Activated T-cell treated with anti-CD3 and anti-CD28 coated beads, Interleukin-2, amount 50 U/mL, for 72 hours (primary cell): Measurements from ENCODE around the gene SRRM3. TPM values are rescaled to one million over a fixed set of nuclear protein-coding genes. Genes with fewer than 3 reads are reported as not detected.

Experiments
- ATAC-seq, 2 donors: fragments of 150-1000 bp; cut with Tn5 transposase; replicated peaks in 1 of 2; 2 replicates each; pipeline ENCODE4 v1.10.0; 2021; ENCODE audit warnings: moderate library complexity in 2 of 2, mild to moderate bottlenecking in 1 of 2
- DNase-seq, 2 donors: peaks; one replicate each; pipeline ENCODE4 v3.0.0; 2021 to 2022; ENCODE audit warnings: mixed read lengths in 1 of 2
- H3K27ac Mint-ChIP-seq: one replicate; pipeline ENCODE4 v1.8.0; 2022; ENCODE audit warnings: mild to moderate bottlenecking, moderate library complexity, mixed read lengths
- H3K27me3 Mint-ChIP-seq: one replicate; pipeline ENCODE4 v1.8.0; 2022; ENCODE audit warnings: low read depth, mixed read lengths
- H3K36me3 Mint-ChIP-seq, 2 donors: one replicate each; pipeline ENCODE4 v1.8.0; 2022; ENCODE audit warnings: mixed read lengths in 2 of 2, mild to moderate bottlenecking in 1 of 2; ENCODE audit not compliant: insufficient read depth in 2 of 2
- H3K4me1 Mint-ChIP-seq: one replicate; pipeline ENCODE4 v1.8.0; 2022; ENCODE audit warnings: low read depth, mixed read lengths
- H3K4me3 Mint-ChIP-seq, 2 donors: one replicate each; pipeline ENCODE4 v1.8.0; 2022; ENCODE audit warnings: mild to moderate bottlenecking in 2 of 2, mixed read lengths in 2 of 2, moderate library complexity in 2 of 2
- H3K9me3 Mint-ChIP-seq, 2 donors: one replicate each; pipeline ENCODE4 v1.8.0; 2022; ENCODE audit warnings: mixed read lengths in 2 of 2
- total RNA-seq, 2 donors: library from RNA; stranded (reverse); gene quantifications; one replicate each; pipeline ENCODE4 v1.2.3, GENCODE V29; 2022

Gene SRRM3
- total RNA-seq, 2 donors from 2014 or later = 0.12 TPM; not detected in 1

DNA sequence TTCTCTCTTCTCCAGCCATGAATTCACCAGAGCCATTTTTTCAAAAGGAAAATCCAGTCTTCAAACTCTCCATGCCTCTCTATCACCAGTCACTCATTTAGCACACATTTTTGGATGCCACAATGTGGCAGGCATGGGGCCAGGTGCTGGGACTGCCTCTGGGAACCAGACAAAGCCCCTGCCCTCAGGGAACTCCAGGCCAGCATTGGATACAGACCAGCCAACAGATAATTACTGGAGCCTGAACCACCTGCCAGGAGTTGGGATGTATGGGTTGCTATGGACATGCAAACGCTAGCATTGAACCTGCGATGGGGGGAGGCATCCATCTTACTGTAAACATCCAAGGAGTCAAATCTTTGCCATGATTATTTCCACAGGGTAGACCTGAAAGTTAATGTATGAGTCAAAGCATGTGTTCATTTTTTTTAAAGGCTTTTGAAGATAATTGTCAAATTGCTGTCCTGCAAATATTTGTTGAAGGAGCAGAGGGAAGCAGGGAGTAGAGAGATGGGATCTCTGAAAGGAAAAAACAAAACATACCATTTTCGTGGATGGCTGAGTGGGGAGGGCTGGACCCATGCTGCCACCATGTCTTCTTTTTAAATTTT is 43.2 kb downstream of the SRRM3 start:
- no peaks in the 10 kb centered on the region for H3K4me1 Mint-ChIP-seq
- H3K27ac Mint-ChIP-seq = no peak overlapping the region
- no peaks in the 10 kb centered on the region for H3K9me3 Mint-ChIP-seq
- no peaks in the 10 kb centered on the region for H3K36me3 Mint-ChIP-seq
- ATAC-seq (no peak), DNase-seq (no peak)
- H3K27me3 Mint-ChIP-seq = no peaks in the 10 kb centered on the region
- no peak overlapping the region for H3K4me3 Mint-ChIP-seq

DNA sequence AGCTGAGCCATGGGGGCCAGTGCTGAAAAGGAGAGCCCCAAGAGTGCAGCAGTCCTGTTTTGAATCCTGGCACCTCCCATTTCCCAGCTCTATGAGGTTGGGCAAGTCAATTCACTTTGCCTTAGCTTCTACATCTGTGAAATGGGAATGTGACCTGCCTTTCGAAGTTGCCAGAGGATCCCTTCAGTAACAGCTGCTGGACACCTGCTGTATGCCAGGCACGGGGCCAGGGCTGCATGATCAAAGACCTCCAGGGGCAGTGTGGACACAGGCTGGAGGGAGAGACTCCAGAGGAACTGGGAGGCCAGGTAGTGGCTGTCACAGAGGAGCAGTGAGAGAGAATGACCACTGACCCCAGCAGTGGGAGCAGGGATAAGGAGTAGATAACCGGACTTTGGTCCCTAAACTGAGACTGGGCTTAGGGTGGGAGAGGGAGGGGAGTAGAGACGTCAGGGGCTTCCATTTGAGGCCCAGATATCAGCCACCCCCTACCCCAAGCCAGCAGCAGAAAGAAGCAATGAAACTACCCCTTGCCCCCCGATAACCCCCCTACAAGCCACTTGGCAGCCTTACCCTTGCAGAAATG is 45.2 kb downstream of the SRRM3 start:
- H3K36me3 Mint-ChIP-seq = no peaks in the 10 kb centered on the region
- no peak for DNase-seq
- no peak overlapping the region for H3K4me3 Mint-ChIP-seq
- H3K9me3 Mint-ChIP-seq = no peaks in the 10 kb centered on the region
- H3K27ac Mint-ChIP-seq = no peak overlapping the region
- no peak for ATAC-seq
- H3K27me3 Mint-ChIP-seq = no peaks in the 10 kb centered on the region
- H3K4me1 Mint-ChIP-seq = no peaks in the 10 kb centered on the region

DNA sequence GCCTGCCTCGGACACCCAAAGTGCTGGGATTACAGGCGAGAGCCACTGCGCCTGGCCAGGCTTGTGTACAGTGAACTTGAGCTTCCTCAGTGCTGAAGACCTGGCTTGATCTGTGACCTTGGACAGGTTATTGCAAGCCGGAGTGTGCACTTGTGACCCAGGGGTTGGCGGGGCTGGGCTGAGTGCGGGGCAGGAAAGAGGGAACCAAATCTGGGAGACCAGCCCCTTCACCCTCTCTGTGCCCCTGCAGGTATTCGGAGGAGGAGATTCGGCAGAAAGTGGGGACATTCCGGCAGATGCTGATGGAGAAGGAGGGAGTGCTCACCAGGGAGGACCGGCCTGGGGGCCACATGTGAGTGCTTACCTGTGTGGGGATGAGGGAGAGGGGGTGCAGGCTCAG is 46.2 kb downstream of the SRRM3 start:
- DNase-seq (no peak), ATAC-seq (no peak)
- Mint-ChIP-seq H3K36me3 (no peaks in the 10 kb centered on the region), H3K27me3 (no peaks in the 10 kb centered on the region), H3K27ac (no peak overlapping the region), H3K4me3 (no peak overlapping the region), H3K4me1 (no peaks in the 10 kb centered on the region), H3K9me3 (no peaks in the 10 kb centered on the region)

DNA sequence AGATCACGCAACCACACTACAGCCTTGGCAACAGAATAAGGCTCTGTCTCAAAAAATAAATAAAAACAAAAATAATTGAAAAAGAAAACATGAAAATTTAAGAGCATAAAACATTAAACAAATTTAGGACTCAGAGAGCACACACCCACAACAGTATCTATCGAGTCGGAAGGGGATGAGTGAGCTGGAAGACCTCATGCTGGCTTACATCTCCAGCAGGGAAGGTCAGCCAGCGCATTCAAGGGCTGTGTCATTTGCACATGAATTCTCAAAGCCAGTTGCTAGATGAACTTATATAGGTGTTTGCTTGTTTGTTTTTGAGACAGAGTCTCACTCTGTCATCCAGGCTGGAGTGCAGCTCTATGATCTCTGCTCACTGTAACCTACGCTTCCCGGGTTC is 50.3 kb downstream of the SRRM3 start:
- Mint-ChIP-seq H3K27me3 (no peaks in the 10 kb centered on the region), H3K4me1 (no peaks in the 10 kb centered on the region), H3K27ac (no peak overlapping the region), H3K9me3 (no peaks in the 10 kb centered on the region), H3K36me3 (no peaks in the 10 kb centered on the region), H3K4me3 (no peak overlapping the region)
- DNase-seq = no peak
- no peak for ATAC-seq

DNA sequence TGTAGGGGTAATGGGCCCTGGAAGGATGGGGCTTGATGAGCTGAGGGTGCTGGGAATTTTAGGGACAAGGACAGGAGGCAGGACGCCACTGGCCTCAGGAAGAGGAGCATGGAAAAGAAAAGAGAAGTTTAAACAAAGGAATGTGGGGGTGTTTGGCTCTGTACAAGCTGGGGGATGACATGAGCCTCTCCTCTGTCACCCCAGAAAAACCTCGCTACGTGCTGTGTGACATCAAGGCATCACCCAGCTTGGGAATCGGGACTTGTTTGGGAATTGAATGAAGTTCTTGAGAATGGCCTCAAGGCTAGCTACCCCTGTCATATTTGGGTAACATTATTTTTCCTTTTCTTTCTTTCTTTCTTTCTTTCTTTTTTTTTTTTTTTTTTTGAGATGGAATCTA is 53.1 kb downstream of the SRRM3 start:
- Mint-ChIP-seq H3K36me3 (no peaks in the 10 kb centered on the region), H3K4me3 (no peak overlapping the region), H3K9me3 (no peaks in the 10 kb centered on the region), H3K4me1 (no peaks in the 10 kb centered on the region), H3K27me3 (peaks cover 17% of the 10 kb centered on the region), H3K27ac (no peak overlapping the region)
- ATAC-seq (no peak), DNase-seq (no peak)

DNA sequence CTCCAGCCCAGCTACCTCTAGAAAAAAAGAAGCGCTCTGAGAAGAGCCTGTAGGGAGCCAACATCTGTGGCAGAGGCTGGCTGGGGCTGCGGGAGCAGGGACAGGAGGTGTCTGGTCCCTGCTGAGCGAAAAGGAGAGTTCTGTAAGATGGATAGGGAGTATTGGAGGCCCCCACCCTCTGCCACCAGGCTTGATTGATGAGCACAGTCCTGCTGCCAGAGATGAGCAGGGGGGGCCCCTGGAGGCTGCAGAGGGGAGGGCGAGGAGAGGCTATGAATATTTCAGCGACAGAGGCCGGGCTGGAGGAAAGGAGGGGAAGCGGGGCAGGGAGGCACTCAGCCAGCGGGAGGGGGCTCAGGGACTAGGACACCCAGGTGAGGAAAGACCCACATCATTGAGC is 56.3 kb downstream of the SRRM3 start:
- H3K36me3 Mint-ChIP-seq = no peaks in the 10 kb centered on the region
- DNase-seq (no peak), ATAC-seq (no peak)
- no peak overlapping the region for H3K4me3 Mint-ChIP-seq
- H3K4me1 Mint-ChIP-seq = no peaks in the 10 kb centered on the region
- H3K27me3 Mint-ChIP-seq = peaks cover 17% of the 10 kb centered on the region
- H3K27ac Mint-ChIP-seq = no peak overlapping the region
- H3K9me3 Mint-ChIP-seq = no peaks in the 10 kb centered on the region

DNA sequence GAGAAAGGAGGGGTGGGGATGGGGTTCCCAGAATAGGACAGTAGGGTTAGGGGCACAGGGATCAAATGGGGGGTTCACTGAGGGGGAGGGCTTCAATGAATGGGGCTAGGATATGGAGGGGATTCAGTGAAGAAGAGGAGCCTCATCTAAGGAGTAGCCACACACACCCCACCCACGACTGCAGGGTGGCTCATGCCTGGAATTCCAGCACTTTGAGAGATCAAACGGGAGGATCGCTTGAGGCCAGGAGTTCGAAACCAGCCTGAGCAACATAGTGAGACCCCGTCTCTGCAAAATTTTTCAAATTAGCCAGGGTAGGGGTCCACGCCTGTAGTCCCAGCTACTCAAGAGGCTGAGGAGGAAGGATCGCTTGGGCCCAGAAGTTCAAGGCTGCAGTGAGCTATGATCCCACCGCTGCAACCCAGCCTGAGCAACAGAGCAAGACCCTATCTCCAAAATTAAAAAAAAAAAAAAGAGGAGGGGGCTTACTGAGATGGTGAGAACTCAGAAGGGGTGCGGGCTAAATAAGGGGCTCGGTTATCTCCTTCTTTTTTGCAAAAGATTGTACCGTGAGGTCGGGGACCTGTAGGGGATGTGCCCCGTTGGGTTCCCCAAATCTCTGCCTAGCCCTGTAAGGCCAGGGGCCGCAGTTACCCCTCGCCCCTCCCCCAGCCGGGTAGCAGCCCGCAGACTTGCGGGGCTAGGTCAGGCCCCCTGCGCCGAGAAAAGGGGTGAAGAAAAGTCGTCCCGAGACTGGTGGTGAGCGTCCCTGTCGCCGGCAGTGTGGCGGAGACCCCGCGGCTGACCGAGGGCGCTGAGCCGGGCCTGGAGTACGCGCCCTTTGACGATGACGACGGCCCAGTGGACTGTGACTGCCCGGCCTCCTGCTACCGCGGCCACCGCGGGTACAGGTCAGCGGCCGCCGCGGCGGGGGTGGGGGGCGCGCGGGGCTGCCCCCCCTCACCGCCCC is 57.7 kb downstream of the SRRM3 start:
- Mint-ChIP-seq H3K27me3 (peaks cover 17% of the 10 kb centered on the region), H3K4me3 (peak overlapping the region in 1 of 2 donors; percentile 55)

DNA sequence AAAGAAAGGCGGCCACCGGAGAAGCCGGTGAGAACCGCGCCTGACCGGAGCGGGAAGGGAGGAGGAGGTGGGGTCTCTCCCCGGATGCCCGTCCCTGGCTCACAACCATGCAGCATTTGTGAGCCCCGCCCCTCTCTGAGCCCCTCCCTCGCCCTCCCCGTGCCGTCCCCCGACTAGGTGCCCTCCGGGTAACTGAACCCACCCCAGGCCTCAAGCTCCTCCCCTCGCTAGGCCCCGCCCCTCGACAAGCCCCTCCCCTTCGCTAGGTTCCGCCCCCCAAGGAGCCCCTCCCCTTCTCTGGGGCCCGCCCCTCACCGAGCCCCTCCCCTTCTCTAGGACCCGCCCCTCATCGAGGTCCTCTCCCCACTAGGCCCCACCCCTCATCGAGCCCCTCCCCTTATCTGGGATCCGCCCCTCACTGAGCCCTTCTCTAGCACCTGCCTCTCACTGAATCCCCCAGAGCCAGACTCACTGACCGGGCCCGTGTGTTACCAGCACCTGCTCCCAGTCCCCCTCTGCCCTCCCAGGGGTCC is 58.5 kb downstream of the SRRM3 start:
- Mint-ChIP-seq H3K36me3 (no peaks in the 10 kb centered on the region), H3K27me3 (peaks cover 17% of the 10 kb centered on the region), H3K27ac (no peak overlapping the region), H3K4me1 (no peaks in the 10 kb centered on the region), H3K4me3 (peak overlapping the region in 1 of 2 donors; percentile 43), H3K9me3 (no peaks in the 10 kb centered on the region)
- ATAC-seq = peak; percentile 71
- peak; percentile 42 to 49 for DNase-seq

More for the DNA sequence above, 57.7 kb downstream of the SRRM3 start:
- Mint-ChIP-seq H3K9me3 (no peaks in the 10 kb centered on the region), H3K27ac (no peak overlapping the region), H3K4me1 (no peaks in the 10 kb centered on the region), H3K36me3 (no peaks in the 10 kb centered on the region)
- ATAC-seq = no peak
- no peak for DNase-seq

DNA sequence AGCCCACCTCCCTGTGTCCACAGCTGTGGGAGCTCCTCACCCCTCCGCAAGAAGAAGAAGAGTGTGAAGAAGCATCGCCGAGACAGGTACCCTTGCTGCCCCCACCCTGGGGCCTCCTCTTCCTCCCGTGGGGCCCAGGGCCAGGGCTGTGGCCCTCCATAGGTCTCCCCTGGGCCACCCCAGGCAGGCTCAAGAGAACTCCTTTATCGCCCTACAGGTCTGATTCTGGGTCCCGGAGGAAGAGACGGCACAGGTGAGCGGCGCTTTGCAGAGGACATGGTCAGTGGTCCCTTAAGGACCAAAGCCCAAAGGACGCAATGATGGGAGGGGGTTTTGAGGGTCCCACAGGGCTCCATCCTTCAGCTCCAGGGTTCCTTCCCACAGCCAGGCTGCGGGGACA is 59.6 kb downstream of the SRRM3 start:
- H3K4me1 Mint-ChIP-seq = no peaks in the 10 kb centered on the region
- no peak overlapping the region for H3K4me3 Mint-ChIP-seq
- DNase-seq (no peak), ATAC-seq (no peak)
- H3K36me3 Mint-ChIP-seq = no peaks in the 10 kb centered on the region
- no peak overlapping the region for H3K27ac Mint-ChIP-seq
- H3K9me3 Mint-ChIP-seq = no peaks in the 10 kb centered on the region
- H3K27me3 Mint-ChIP-seq = peaks cover 17% of the 10 kb centered on the region

DNA sequence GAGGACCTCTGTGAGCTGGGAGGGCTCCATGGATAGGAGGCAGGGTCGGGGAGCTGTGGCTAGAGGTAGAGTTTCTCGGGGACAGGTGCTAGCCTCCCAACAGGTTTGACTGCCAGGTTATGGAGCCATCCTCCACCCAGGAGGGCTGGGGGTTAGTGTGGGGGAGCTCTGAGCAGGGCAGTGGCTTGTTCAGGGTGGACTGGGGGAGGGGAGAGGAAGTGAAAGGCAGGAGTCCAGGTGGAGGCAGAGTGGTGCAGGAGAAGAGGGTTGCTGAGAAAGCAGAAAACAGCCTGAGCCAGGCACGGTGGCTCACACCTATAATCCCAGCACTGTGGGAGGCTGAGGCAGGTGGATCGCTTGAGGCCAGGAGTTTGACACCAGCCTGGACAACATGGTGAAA is 60.2 kb downstream of the SRRM3 start:
- H3K27ac Mint-ChIP-seq = no peak overlapping the region

DNA sequence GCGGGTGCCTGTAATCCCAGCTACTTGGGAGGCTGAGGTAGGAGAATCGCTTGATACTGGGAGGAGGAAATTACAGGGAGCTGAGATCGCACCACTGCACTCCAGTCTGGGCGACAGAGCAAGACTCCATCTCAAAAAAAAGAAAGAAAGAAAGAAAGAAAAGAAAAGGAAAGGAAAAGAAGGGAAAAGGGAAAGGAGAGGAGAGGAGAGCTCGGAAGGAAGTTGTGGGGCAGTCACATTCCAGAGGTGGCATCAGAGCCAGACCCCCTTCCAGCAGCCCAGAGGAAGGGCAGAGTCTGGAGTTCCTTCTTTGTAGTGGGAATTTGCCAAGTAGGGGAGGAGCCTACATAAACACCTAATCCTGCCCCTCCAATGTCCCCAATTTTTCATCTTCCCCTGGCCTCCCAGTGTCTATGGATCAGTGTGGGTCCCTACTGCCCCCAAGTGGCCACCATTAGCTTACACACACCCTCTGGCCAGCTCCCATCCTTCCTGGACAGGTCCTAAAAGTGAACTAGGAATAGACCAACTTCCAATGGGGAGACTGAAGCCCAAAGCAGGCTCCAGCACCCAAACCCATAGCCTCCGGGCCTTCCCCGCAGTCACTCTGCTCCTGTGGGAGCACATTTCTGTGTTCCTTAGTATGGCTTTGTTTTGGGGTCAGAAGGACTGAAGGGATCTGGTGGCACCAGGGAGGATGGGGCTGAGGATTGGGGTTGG is 61.1 kb downstream of the SRRM3 start:
- Mint-ChIP-seq H3K4me1 (peaks cover 2% of the 10 kb centered on the region), H3K27me3 (peaks cover 22% of the 10 kb centered on the region), H3K36me3 (no peaks in the 10 kb centered on the region), H3K9me3 (no peaks in the 10 kb centered on the region), H3K4me3 (no peak overlapping the region), H3K27ac (no peak overlapping the region)
- peak in 1 of 2 donors; percentile 43 for ATAC-seq
- peak; percentile 44 to 45 for DNase-seq

More for the DNA sequence above, 60.2 kb downstream of the SRRM3 start:
- ATAC-seq (no peak), DNase-seq (no peak)
- Mint-ChIP-seq H3K9me3 (no peaks in the 10 kb centered on the region), H3K4me1 (no peaks in the 10 kb centered on the region), H3K4me3 (no peak overlapping the region), H3K27me3 (peaks cover 22% of the 10 kb centered on the region), H3K36me3 (no peaks in the 10 kb centered on the region)

DNA sequence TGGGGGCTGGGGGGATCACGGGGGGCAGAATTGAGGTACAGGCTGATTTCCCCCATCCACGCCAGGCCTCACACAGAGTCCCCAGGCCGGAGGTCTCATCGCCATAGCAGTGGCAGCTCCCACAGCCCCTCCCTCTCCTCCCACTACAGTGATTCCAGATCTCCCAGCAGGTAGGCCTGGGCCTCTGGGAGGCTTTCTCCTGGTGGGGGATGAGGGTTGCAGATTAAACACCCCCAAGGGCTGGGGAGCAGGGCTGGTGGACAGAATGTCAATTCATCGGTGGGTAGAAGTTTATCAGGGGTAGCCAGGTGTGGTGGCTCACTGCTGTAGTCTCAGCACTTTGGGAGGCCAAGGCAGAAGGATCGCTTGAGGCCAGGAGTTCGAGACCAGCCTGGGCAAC is 63.6 kb downstream of the SRRM3 start:
- H3K27me3 Mint-ChIP-seq = peaks cover 30% of the 10 kb centered on the region
- no peak overlapping the region for H3K27ac Mint-ChIP-seq
- no peak overlapping the region for H3K4me3 Mint-ChIP-seq
- DNase-seq (no peak), ATAC-seq (peak in 1 of 2 donors; percentile 18)
- H3K36me3 Mint-ChIP-seq = no peaks in the 10 kb centered on the region
- peaks cover 5% of the 10 kb centered on the region for H3K4me1 Mint-ChIP-seq
- H3K9me3 Mint-ChIP-seq = no peaks in the 10 kb centered on the region
